ENCODE results near the gene MGMT. TPM values are rescaled to one million over a fixed set of nuclear protein-coding genes. Genes with fewer than 3 reads are reported as not detected.

Gene MGMT
- total and polyA plus RNA-seq, 7 donors, result 4.2 to 13.3 (median 7.5) TPM

DNA sequence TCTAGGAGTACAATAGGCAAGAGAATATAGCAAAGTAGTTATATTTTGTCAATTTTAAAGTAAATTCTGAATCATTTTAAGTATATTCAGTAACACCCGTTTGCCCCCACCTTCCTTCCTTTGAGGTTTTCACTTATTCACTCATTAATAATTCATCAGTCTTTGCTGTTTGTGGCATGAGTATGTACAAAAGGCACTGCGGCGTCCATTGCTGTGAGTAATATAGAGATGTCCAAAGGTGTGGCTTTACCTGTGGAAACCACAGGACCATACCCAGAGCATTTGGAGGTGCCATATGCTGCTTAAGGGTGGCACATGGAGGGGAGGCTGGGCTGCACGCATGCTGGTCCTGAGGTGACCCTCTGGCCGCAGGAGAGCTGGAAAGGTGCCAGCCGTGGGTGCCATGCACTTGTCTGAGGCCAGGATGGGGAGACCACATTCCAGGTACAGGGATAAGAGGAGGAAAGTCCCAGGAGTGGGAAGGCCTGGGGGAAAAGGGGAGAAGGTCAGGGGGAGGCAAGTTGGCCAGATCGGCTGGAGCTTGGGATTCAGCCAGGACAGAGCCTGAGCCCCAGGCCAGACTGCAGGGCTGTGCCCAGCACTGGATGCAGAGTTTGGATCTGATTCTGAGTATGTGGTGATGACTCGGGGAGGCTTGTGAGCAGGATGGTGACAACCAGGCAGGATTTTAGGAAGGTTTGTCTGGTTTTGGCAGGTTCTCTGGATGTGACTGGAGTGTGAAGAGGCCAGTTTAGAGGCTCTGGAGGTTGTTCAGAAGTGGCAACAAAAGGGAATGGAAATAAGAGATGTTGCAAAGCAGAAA lies 223.4 kb downstream of the MGMT start:
- Histone ChIP-seq H3K4me3 (no peak overlapping the region), H3K4me1 (peaks cover 4% of the 10 kb centered on the region), H3K27me3 (ENCODE audit: insufficient read depth in 3 of 3, low read length in 2 of 3) (no peaks in the 10 kb centered on the region), H3K9me3 (no peaks in the 10 kb centered on the region), H3K27ac (no peak overlapping the region), H3K36me3 (ENCODE audit: insufficient read depth in 1 of 2, low read depth in 1 of 2) (no peaks in the 10 kb centered on the region)
- 50 to 63% (median 53%) methylated on average over 8 of the region's 8 CpGs for WGBS, 3 donors
- TF ChIP-seq, protein P1, sequence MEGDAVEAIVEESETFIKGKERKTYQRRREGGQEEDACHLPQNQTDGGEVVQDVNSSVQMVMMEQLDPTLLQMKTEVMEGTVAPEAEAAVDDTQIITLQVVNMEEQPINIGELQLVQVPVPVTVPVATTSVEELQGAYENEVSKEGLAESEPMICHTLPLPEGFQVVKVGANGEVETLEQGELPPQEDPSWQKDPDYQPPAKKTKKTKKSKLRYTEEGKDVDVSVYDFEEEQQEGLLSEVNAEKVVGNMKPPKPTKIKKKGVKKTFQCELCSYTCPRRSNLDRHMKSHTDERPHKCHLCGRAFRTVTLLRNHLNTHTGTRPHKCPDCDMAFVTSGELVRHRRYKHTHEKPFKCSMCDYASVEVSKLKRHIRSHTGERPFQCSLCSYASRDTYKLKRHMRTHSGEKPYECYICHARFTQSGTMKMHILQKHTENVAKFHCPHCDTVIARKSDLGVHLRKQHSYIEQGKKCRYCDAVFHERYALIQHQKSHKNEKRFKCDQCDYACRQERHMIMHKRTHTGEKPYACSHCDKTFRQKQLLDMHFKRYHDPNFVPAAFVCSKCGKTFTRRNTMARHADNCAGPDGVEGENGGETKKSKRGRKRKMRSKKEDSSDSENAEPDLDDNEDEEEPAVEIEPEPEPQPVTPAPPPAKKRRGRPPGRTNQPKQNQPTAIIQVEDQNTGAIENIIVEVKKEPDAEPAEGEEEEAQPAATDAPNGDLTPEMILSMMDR (IDR thresholded peaks at IDR 0.05), result no peak
- ATAC-seq, result no peak
- DNase-seq, result no peak
- intact Hi-C loops (cut with DNase I), result no loop called here

- H3K9me3 ChIP-seq, result no peaks in the 10 kb centered on the region
- H3K27ac ChIP-seq, result no peak overlapping the region
- H3K27me3 ChIP-seq (ENCODE audit: insufficient read depth in 3 of 3, low read length in 2 of 3), result no peaks in the 10 kb centered on the region
- DNase-seq (no peak), ATAC-seq (no peak)
- TF ChIP-seq, protein P1 (IDR thresholded peaks at IDR 0.05), result no peak
- peaks cover 4% of the 10 kb centered on the region for H3K4me1 ChIP-seq
- 93 to 97% (median 94%) methylated on average over 8 of the region's 8 CpGs for WGBS, 3 donors
- no peak overlapping the region for H3K4me3 ChIP-seq
- intact Hi-C loops (cut with DNase I), result no loop called here
- H3K36me3 ChIP-seq (ENCODE audit: insufficient read depth in 1 of 2, low read depth in 1 of 2), result no peaks in the 10 kb centered on the region
Measured at GRCh38 chr10:129692695-129693094, 225.7 kb downstream of the MGMT start.

DNA sequence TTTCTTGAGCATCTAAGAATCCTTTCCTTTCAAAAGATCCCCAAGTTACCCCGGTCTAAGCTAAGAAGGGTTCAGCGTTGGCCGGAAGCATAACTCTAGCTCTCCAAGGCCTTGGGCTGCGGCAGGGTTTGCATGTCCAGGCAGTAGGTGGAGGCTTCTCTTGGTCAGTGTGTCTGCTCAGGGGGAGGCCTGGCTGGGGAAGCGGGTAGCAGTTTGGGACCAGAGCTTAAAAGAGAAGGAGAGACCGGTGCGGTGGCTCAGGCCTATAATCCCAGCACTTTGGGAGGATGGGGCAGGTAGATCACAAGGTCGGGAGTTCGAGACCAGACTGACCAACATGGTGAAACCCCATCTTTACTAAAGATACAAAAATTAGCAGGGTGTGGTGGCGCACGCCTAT lies 226.3 kb downstream of the MGMT start:
- ATAC-seq (no peak), DNase-seq (no peak)
- no peaks in the 10 kb centered on the region for H3K27me3 ChIP-seq (ENCODE audit: insufficient read depth in 3 of 3, low read length in 2 of 3)
- TF ChIP-seq, protein P1 (IDR thresholded peaks at IDR 0.05), result no peak
- intact Hi-C loops (cut with DNase I), result no loop called here
- H3K36me3 ChIP-seq (ENCODE audit: insufficient read depth in 1 of 2, low read depth in 1 of 2), result no peaks in the 10 kb centered on the region
- 97 to 98% (median 97%) methylated on average over 11 of the region's 11 CpGs for WGBS, 3 donors
- H3K9me3 ChIP-seq, result no peaks in the 10 kb centered on the region
- no peak overlapping the region for H3K4me3 ChIP-seq
- H3K27ac ChIP-seq, result no peak overlapping the region
- H3K4me1 ChIP-seq, result peaks cover 4% of the 10 kb centered on the region

DNA sequence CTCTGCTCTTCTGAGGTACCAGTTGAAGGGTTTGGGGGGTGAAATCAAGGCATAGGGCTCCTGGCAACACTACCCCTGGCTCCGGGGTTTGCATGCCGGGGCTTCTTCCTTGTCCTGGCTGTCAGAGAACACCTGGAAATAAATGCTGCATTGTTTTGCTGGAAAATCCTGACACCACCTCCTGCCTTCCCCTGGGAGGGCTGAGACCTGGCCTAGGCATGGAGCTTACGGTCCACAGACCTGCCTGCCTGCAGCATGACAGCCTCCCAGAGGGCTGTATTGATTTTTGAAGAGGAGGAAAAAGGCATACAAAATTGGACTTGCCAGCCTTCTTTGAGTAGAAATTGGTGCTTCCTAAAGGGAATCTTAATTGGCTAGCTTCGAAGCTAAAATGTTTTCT lies 227.1 kb downstream of the MGMT start:
- Histone ChIP-seq H3K36me3 (ENCODE audit: insufficient read depth in 1 of 2, low read depth in 1 of 2) (no peaks in the 10 kb centered on the region), H3K4me1 (peaks cover 4% of the 10 kb centered on the region), H3K27ac (no peak overlapping the region), H3K27me3 (ENCODE audit: insufficient read depth in 3 of 3, low read length in 2 of 3) (no peaks in the 10 kb centered on the region), H3K9me3 (no peaks in the 10 kb centered on the region), H3K4me3 (no peak overlapping the region)
- DNase-seq (no peak), ATAC-seq (no peak)
- TF ChIP-seq, protein P1 (IDR thresholded peaks at IDR 0.05), result no peak
- intact Hi-C loops (cut with DNase I), result no loop called here
- 47 to 56% (median 54%) methylated on average over 4 of the region's 4 CpGs for WGBS, 3 donors
